HG03521 (cell line): ENCODE measurements around the gene MAGEA3.
"Not testable (repeated sequence)": the region's sequence is repeated elsewhere in the genome, so short reads cannot be mapped to it uniquely, and the experiment has no call there.

Experiments used
- ATAC-seq: cut with Tn5 transposase; IDR thresholded peaks from one replicate; pipeline ENCODE4 v1.9.1; 2021; ENCODE audit warnings: mild to moderate bottlenecking, moderate library complexity; ENCODE audit not compliant: unreplicated experiment

The MAGEA3 gene

DNA sequence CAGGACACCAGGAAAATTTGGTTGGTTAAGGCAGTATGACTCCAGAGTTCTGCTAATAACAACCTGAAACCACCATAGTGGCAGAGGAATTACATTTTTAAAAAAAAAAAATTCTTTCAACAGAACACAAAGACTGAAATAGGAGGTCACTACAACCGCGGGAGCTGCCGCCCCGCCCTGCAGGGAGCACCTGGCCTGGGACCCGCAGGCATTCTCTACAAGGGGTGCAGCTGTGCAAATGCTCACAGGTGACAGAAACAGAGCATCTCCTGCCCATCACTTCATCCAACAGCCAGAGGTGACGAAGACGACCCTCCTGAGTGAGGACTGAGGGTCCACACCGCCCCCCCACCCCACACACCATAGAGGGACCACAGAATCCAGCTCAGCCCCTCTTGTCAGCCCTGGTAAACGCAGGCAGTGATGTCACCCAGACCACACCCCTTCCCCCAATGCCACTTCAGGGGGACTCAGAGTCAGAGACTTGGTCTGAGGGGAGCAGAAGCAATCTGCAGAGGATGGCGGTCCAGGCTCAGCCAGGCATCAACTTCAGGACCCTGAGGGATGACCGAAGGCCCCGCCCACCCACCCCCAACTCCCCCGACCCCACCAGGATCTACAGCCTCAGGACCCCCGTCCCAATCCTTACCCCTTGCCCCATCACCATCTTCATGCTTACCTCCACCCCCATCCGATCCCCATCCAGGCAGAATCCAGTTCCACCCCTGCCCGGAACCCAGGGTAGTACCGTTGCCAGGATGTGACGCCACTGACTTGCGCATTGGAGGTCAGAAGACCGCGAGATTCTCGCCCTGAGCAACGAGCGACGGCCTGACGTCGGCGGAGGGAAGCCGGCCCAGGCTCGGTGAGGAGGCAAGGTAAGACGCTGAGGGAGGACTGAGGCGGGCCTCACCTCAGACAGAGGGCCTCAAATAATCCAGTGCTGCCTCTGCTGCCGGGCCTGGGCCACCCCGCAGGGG is at the start of gene MAGEA3:
MAGEA3 (plus strand) TSS at position 843 of the 980 bp plus-strand sequence. CDS start 2,039 bp downstream, outside the sequence.
- not testable (repeated sequence) for ATAC-seq

DNA sequence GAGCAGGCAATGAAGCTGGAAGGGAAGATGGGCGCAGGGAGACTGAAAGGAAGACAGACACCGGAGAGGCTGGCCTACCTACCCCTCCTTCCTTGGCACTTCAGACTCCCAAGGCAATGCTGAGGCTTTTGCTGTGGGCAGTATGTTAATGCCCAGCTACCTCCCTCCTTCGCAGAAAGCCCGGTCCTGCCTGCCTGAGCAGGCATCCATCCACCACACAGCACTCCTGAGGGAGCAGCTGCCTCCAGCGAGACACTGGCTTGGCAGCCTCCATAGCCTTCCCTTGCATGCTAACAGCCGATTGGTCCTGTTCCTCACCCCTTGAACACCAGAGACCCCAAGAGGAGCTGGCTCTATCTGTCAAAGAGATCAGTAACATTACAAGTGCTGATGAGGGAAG is 46.5 kb upstream of the MAGEA3 start:
- ATAC-seq, result no peak

- no peak for ATAC-seq
These were observed 46.1 kb upstream of the MAGEA3 start for GRCh38 chrX:152652467-152652866.

GRCh38 chrX:152656087-152656486 is 42.5 kb upstream of the MAGEA3 start:
- no peak for ATAC-seq

- ATAC-seq, result no peak
These were observed 41.7 kb upstream of the MAGEA3 start for GRCh38 chrX:152656890-152657289.

- ATAC-seq, result no peak
These were observed 40.3 kb upstream of the MAGEA3 start for GRCh38 chrX:152658302-152658701.

GRCh38 chrX:152663086-152663485 is 35.5 kb upstream of the MAGEA3 start:
- ATAC-seq, result no peak

GRCh38 chrX:152674135-152674534 is 24.5 kb upstream of the MAGEA3 start:
- no peak for ATAC-seq

DNA sequence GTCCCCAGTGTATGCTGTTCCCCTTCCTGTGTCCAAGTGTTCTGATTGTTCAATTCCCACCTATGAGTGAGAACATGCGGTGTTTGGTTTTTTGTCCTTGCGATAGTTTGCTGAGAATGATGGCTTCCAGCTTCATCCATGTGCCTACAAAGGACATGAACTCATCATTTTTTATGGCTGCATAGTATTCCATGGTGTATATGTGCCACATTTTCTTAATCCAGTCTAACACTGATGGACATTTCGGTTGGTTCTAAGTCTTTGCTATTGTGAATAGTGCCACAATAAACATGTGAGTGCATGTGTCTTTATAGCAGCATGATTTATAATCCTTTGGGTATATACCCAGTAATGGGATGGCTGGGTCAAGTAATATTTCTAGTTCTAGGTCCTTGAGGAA is 23.9 kb upstream of the MAGEA3 start:
- ATAC-seq, result not testable (repeated sequence)

DNA sequence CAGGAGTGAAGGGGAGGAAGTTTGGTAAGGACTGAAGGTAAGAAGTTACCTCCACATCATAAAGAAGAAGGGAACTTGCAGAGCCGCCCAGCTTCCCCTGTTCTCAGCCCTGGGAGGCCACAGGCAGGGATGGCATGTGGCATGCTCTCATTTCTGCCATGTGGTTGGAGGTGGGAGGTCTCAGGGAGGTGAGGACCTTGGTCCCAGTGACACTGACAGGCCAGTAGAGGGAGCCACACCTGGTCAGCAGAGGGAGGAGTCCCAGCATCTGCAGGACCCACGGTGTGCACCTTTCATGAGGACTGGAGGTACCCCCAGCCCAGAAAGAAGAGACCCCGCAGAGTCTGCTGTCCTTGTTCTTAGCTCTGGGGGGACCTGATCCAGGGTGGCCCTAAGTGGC is 17.6 kb upstream of the MAGEA3 start:
- ATAC-seq, result not testable (repeated sequence)

DNA sequence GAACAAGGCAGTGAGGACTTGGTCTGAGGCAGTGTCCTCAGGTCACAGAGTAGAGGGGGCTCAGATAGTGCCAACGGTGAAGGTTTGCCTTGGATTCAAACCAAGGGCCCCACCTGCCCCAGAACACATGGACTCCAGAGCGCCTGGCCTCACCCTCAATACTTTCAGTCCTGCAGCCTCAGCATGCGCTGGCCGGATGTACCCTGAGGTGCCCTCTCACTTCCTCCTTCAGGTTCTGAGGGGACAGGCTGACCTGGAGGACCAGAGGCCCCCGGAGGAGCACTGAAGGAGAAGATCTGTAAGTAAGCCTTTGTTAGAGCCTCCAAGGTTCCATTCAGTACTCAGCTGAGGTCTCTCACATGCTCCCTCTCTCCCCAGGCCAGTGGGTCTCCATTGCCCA is 1.8 kb downstream of the MAGEA3 start:
- not testable (repeated sequence) for ATAC-seq

DNA sequence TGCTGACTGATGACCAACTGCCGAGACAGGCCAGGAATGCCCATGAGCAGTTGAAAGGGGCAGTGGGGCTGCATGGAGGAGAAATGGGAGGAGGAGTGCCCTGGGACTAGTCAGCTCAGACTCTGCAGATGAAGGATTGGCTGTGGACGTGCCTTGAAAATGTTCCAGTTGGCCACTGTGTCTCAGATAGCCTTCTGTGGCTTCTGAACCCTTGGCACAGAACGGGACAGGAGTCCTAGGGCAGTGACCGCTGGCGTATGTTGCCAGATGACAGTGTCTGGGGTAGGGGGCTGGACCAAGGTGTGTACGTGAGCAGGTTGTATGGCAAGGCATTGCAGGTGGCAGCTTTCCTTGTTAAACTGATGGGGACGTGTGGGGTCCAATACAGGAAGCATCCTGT is 7.9 kb downstream of the MAGEA3 start:
- ATAC-seq, result not testable (repeated sequence)

GRCh38 chrX:152709173-152709572 is 10.6 kb downstream of the MAGEA3 start, which contains the start of gene CSAG2:
CSAG2 (minus strand) TSS chrX:152709273; CDS start chrX:152709112, 161 bp downstream.
- ATAC-seq, result not testable (repeated sequence)

DNA sequence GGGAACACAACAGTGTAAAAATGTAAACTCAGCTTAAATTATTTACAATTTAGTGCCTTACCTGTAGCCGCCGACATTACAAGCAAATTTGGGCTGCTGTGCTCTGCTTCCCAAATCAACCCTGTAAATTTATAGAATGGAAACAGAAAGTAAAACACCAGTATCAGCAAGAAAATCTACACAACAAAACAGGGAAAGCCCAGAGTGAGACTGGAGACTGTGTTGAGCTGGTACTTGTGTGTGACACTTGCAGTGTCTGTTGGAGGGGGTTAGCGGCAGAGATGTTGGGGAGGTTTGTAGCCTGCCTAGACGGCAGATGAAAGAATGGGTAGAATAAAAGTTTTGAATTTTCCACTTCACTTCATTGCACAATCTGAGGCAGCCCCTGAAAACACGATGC is 14.6 kb downstream of the MAGEA3 start:
- not testable (repeated sequence) for ATAC-seq

DNA sequence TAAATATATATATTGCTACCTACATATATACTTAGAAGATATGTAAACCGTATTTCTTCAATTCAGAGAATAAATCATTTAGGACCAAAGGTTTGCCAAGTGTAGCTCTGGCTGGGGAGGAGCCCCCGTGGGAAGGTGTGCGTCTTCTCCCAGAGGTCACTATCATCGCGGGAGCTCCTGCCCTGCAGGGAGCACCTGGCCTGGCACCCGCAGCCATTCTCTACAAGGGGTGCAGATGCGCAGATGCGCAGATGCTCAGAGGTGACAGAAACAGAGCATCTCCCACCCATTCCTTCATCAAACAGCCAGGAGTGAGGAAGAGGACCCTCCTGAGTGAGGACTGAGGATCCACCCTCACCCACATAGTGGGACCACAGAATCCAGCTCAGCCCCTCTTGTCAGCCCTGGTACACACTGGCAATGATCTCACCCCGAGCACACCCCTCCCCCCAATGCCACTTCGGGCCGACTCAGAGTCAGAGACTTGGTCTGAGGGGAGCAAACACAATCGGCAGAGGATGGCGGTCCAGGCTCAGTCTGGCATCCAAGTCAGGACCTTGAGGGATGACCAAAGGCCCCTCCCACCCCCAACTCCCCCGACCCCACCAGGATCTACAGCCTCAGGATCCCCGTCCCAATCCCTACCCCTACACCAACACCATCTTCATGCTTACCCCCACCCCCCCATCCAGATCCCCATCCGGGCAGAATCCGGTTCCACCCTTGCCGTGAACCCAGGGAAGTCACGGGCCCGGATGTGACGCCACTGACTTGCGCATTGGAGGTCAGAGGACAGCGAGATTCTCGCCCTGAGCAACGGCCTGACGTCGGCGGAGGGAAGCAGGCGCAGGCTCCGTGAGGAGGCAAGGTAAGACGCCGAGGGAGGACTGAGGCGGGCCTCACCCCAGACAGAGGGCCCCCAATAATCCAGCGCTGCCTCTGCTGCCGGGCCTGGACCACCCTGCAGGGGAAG is 15.5 kb downstream of the MAGEA3 start, which contains the start of gene MAGEA2B:
MAGEA2B (plus strand) TSS at position 814 of the 973 bp plus-strand sequence. CDS start 2,479 bp downstream, outside the sequence.
- ATAC-seq, result not testable (repeated sequence)

DNA sequence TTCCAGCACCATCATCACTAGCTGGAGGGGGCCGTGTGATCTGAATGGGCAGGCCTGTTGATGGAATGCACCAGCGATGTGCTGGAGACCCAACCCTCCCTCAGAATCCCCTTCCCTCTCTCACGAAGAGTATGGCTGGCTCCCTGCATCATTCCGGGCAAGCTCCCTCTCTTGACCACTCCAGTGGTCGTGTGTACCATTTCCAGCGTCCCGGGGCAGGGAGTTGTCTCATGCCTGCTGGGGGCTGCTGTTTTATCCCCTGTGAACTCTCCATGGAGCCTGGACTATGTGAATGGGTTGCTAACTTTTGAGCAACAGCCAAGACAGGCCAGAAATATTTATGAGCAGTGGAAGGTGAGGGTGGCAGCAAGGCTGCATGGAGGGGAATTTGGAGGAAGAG is 26.8 kb downstream of the MAGEA3 start:
- no peak for ATAC-seq

DNA sequence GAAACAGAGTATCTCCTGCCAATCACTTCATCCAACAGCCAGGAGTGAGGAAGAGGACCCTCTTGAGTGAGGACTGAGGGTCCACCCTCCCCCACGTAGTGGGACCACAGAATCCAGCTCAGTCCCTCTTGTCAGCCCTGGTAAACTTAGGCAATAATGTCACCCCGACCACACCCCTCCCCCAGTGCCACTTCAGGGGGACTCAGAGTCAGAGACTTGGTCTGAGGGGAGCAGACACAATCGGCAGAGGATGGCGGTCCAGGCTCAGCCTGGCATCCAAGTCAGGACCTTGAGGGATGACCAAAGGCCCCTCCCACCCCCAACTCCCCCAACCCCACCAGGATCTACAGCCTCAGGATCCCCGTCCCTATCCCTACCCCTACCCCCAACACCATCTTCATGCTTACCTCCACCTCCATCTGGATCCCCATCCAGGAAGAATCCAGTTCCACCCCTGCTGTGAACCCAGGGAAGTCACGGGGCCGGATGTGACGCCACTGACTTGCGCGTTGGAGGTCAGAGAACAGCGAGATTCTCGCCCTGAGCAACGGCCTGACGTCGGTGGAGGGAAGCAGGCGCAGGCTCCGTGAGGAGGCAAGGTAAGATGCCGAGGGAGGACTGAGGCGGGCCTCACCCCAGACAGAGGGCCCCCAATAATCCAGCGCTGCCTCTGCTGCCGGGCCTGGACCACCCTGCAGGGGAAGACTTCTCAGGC is 34.8 kb downstream of the MAGEA3 start, which contains the start of the genes CSAG1 and MAGEA12:
CSAG1 (minus strand) TSS at position 461 of the 715 bp plus-strand sequence. CDS start 1,261 bp downstream, outside the sequence.
MAGEA12 (plus strand) TSS at position 497 of the 715 bp plus-strand sequence. CDS start 2,405 bp downstream, outside the sequence.
- no peak for ATAC-seq

DNA sequence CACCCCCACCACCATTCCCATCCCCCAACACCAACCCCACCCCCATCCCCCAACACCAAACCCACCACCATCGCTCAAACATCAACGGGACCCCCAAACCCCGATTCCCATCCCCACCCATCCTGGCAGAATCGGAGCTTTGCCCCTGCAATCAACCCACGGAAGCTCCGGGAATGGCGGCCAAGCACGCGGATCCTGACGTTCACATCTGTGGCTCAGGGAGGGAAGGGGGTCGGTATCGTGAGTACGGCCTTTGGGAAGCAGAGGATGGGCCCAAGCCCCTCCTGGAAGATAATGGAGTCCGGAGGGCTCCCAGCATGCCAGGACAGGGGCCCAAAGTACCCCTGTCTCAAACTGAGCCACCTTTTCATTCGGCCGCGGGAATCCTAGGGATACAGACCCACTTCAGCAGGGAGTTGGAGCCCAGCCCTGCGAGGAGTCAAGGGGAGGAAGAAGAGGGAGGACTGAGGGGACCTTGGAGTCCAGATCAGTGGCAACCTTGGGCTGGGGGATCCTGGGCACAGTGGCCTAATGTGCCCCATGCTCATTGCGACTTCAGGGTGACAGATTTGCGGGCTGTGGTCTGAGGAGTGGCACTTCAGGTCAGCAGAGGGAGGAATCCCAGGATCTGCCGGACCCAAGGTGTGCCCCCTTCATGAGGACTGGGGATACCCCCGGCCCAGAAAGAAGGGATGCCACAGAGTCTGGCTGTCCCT is 35.7 kb downstream of the MAGEA3 start:
- not testable (repeated sequence) for ATAC-seq

DNA sequence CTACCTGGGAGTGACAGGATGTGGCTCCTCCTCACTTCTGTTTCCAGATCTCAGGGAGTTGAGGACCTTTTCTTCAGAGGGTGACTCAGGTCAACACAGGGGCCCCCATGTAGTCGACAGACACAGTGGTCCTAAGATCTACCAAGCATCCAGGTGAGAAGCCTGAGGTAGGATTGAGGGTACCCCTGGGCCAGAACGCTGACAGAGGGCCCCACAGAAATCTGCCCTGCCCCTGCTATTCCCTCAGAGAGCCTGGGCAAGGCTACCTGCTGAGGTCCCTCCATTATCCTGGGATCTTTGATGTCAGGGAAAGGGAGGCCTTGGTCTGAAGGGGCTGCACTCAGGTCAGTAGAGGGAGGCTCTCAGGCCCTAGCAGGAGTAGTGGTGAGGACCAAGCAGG is 36.5 kb downstream of the MAGEA3 start:
- ATAC-seq, result no peak
